ENCODE data around the gene CCL28.

- no peak for TF ChIP-seq CTCF (conservative IDR thresholded peaks at IDR 0.05)
- TF ChIP-seq ZFX (IDR thresholded peaks at IDR 0.05) = no peak
Measured at GRCh38 chr5:43354774-43355173, 57.4 kb downstream of the CCL28 start.
